T-cell (primary cell): ENCODE data around the gene PLA2G5. TPM values are rescaled to one million over a fixed set of nuclear protein-coding genes. Genes with fewer than 3 reads are reported as not detected.

Experiments
- ATAC-seq, 4 experiments: fragments of 200-7000 bp in 3 of 4; fragments of 150-1000 bp in 1 of 4; cut with Tn5 transposase; replicated peaks in 1 of 4; 1 replicate in 3 of 4; 2 replicates in 1 of 4; pipeline ENCODE4 v1.10.0; 2021; ENCODE audit warnings: moderate library complexity in 3 of 4, mild to moderate bottlenecking in 2 of 4, moderate number of reproducible peaks in 1 of 4
- CTCF ChIA-PET, 2 donors: fragments of 300-600 bp; sonication (Branson Sonifier 250); formaldehyde crosslinking; loops; one replicate each; lab custom pipeline; 2022; ENCODE audit warnings: antibody characterized with exemption in 2 of 2; lab: Charles Lee
- POLR2A ChIA-PET, 2 donors: fragments of 300-600 bp; sonication (Branson Sonifier 250); formaldehyde crosslinking; loops; one replicate each; lab custom pipeline; 2022; ENCODE audit warnings: antibody characterized with exemption in 2 of 2; lab: Charles Lee
- DNase-seq, 35 experiments: peaks; one replicate each; pipeline versions ENCODE4 v3.0.0 to v3.0.0-alpha.2; 2013 to 2023
- H3K27ac ChIP-seq: one replicate; pipeline ENCODE4 v1.5.1; 2013; ENCODE audit warnings: low read length
- H3K27me3 ChIP-seq, 2 experiments: replicated peaks in 1 of 2; 1 replicate in 1 of 2; 2 replicates in 1 of 2; pipeline versions ENCODE4 v1.6.1 to v1.7.0; 2013; ENCODE audit warnings: low read length in 1 of 2, mixed read lengths in 1 of 2; ENCODE audit not compliant: control insufficient read depth in 2 of 2, insufficient read depth in 2 of 2; ENCODE audit errors: extremely low read depth in 1 of 2
- H3K36me3 ChIP-seq, 2 donors: 1 replicate in 1 of 2; 2 replicates in 1 of 2; pipeline versions ENCODE4 v1.6.1 to v1.7.0; 2013; ENCODE audit warnings: low read length in 1 of 2; ENCODE audit not compliant: control insufficient read depth in 2 of 2, insufficient read depth in 1 of 2; ENCODE audit errors: extremely low read depth in 1 of 2
- H3K4me1 ChIP-seq, 2 experiments: 1 replicate in 1 of 2; 2 replicates in 1 of 2; pipeline versions ENCODE4 v1.6.1 to v1.7.0; 2013; ENCODE audit warnings: low read length in 2 of 2, mixed read lengths in 1 of 2; ENCODE audit not compliant: insufficient read depth in 2 of 2, control insufficient read depth in 1 of 2; ENCODE audit errors: extremely low read depth in 1 of 2
- H3K4me3 ChIP-seq, 2 donors: 1 replicate in 1 of 2; 2 replicates in 1 of 2; pipeline versions ENCODE4 v1.5.1 to v1.7.0; 2013; ENCODE audit warnings: mild to moderate bottlenecking in 2 of 2, low read length in 1 of 2, moderate library complexity in 1 of 2; ENCODE audit not compliant: control insufficient read depth in 1 of 2; ENCODE audit errors: extremely low read depth in 1 of 2
- H3K9me3 ChIP-seq: 2 replicates; pipeline ENCODE4 v1.7.0; 2013
- H3K27ac Mint-ChIP-seq, 2 donors: one replicate each; pipeline ENCODE4 v1.8.0; 2020 to 2021; ENCODE audit warnings: mild to moderate bottlenecking in 2 of 2, mixed read lengths in 2 of 2
- H3K27me3 Mint-ChIP-seq, 2 donors: one replicate each; pipeline ENCODE4 v1.8.0; 2021 to 2022; ENCODE audit warnings: mixed read lengths in 2 of 2
- H3K36me3 Mint-ChIP-seq: one replicate; pipeline ENCODE4 v1.8.0; 2021; ENCODE audit warnings: mixed read lengths
- H3K4me1 Mint-ChIP-seq, 3 donors: one replicate each; pipeline ENCODE4 v1.8.0; 2020 to 2022; ENCODE audit warnings: mixed read lengths in 3 of 3, mild to moderate bottlenecking in 1 of 3
- H3K4me3 Mint-ChIP-seq, 3 donors: one replicate each; pipeline ENCODE4 v1.8.0; 2020 to 2022; ENCODE audit warnings: mild to moderate bottlenecking in 3 of 3, mixed read lengths in 3 of 3, moderate library complexity in 3 of 3
- H3K9me3 Mint-ChIP-seq, 3 donors: one replicate each; pipeline ENCODE4 v1.8.0; 2020 to 2022; ENCODE audit warnings: mixed read lengths in 3 of 3
- WGBS: methylation state at CpG from one replicate; pipeline ENCODE4 v1.1.5; 2013; ENCODE audit warnings: missing lambda C conversion rate; ENCODE audit not compliant: insufficient coverage; 5-methylcytosine and 5-hydroxymethylcytosine counted together
- total RNA-seq, 35 experiments: library from RNA in 6 of 35; stranded (reverse) in 6 of 35; fragments of 120-200 nt in 1 of 35; gene quantifications; one replicate each; pipeline versions ENCODE4 v1.2.1 to v1.2.4 and lab custom pipeline; 2013 to 2026

PLA2G5 gene
- total RNA-seq, 5 donors from 2014 or later (not counting 1 experiment from before 2014, with no cell fraction given), result not detected

GRCh38 chr1:20141001-20141400 is 71.0 kb downstream of the PLA2G5 start:
- no peaks in the 10 kb centered on the region for H3K36me3 ChIP-seq
- no peaks in the 10 kb centered on the region for H3K9me3 ChIP-seq
- Mint-ChIP-seq H3K4me1 (no peaks in the 10 kb centered on the region), H3K27me3 (peaks cover 9 to 16% of the 10 kb centered on the region in 2 donors), H3K27ac (no peak overlapping the region), H3K36me3 (no peaks in the 10 kb centered on the region), H3K9me3 (no peaks in the 10 kb centered on the region), H3K4me3 (no peak overlapping the region)
- H3K4me3 ChIP-seq, result no peak overlapping the region
- 88% methylated on average over 8 of the region's 9 CpGs for whole genome bisulfite sequencing
- CTCF ChIA-PET, result no interaction called here
- ATAC-seq (no peak), DNase-seq (no peak)
- H3K27ac ChIP-seq, result no peak overlapping the region
- POLR2A ChIA-PET, result no interaction called here
- H3K27me3 ChIP-seq, result peaks cover 0 to 31% of the 10 kb centered on the region in 2 experiments
- no peaks in the 10 kb centered on the region for H3K4me1 ChIP-seq

GRCh38 chr1:20141466-20141865 is 71.5 kb downstream of the PLA2G5 start:
- Mint-ChIP-seq H3K27me3 (peaks cover 9 to 16% of the 10 kb centered on the region in 2 donors), H3K9me3 (no peaks in the 10 kb centered on the region), H3K36me3 (no peaks in the 10 kb centered on the region), H3K27ac (no peak overlapping the region), H3K4me3 (no peak overlapping the region), H3K4me1 (no peaks in the 10 kb centered on the region)
- no peak overlapping the region for H3K27ac ChIP-seq
- H3K9me3 ChIP-seq, result no peaks in the 10 kb centered on the region
- peaks cover 0 to 33% of the 10 kb centered on the region in 2 experiments for H3K27me3 ChIP-seq
- POLR2A ChIA-PET, result interaction anchor here in 1 of 2 donors (0.7 kb wide), 1 partner anchor 1391 kb away, joined by 3 read pairs; no protein-coding TSS in a partner anchor
- no peak for DNase-seq
- CTCF ChIA-PET, result no interaction called here
- WGBS, result 84% methylated on average over 5 of the region's 7 CpGs
- no peak overlapping the region for H3K4me3 ChIP-seq
- ATAC-seq, result no peak
- no peaks in the 10 kb centered on the region for H3K4me1 ChIP-seq
- H3K36me3 ChIP-seq, result no peaks in the 10 kb centered on the region

Other genes with a start within 250 kb of the PLA2G5 start
- 10 to 100 TPM; 10.6 to 20.4 (median 13.6) TPM for gene OTUD3, start 187.8 kb upstream of the PLA2G5 start, total RNA-seq
- gene PLA2G2E, start 146.6 kb upstream of the PLA2G5 start, total RNA-seq, result not detected
- not detected for gene PLA2G2A, start 90.6 kb upstream of the PLA2G5 start, total RNA-seq
- not detected for gene PLA2G2D, start 49.3 kb downstream of the PLA2G5 start, total RNA-seq
- not detected for gene PLA2G2F, start 69.1 kb downstream of the PLA2G5 start, total RNA-seq
- under 1 TPM; 0.06 to 0.30 (median 0.20) TPM for gene UBXN10, start 115.9 kb downstream of the PLA2G5 start, total RNA-seq
- under 1 TPM in 1 of 5 donors, not detected in 4; 0.85 TPM for gene PLA2G2C, start 116.3 kb downstream of the PLA2G5 start, total RNA-seq
- under 1 TPM in 4 of 5 donors, not detected in 1; 0.13 to 0.18 (median 0.15) TPM for gene VWA5B1, start 220.7 kb downstream of the PLA2G5 start, total RNA-seq